ENCODE data around the gene WNT11. TPM values are rescaled to one million over a fixed set of nuclear protein-coding genes. Genes with fewer than 3 reads are reported as not detected.

The WNT11 gene
- total RNA-seq, 2 experiments from 2014 or later: 0.30 to 1.2 TPM

GRCh38 chr11:76246271-76246933, 40.1 kb upstream of the WNT11 start:
- DNase-seq (no peak), ATAC-seq (ENCODE audit: poor library complexity) (no peak)
- ChIA-PET POLR2A (no interaction called here), CTCF (interaction anchor here (1.5 kb wide), 1 partner anchor 39 kb away, joined by 4 read pairs; no protein-coding TSS in a partner anchor)
- Histone ChIP-seq H3K4me1 (ENCODE audit: insufficient read depth, low read length) (no peaks in the 10 kb centered on the region), H3K9me3 (ENCODE audit: control insufficient read depth in 1 of 2, insufficient read depth in 1 of 2, low read length in 2 of 2) (peaks cover 3 to 19% of the 10 kb centered on the region in 2 experiments), H3K27ac (ENCODE audit: low read depth in 1 of 2, low read length in 2 of 2) (no peak overlapping the region), H3K36me3 (ENCODE audit: insufficient read depth, low read length) (no peaks in the 10 kb centered on the region), H3K27me3 (ENCODE audit: control insufficient read depth in 1 of 2, insufficient read depth in 2 of 2, low read length in 2 of 2) (no peaks in the 10 kb centered on the region), H3K4me3 (ENCODE audit: low read length) (no peak overlapping the region)
- no peaks in the 10 kb centered on the region for H3K9me3 Mint-ChIP-seq
- H3K4me3 Mint-ChIP-seq: no peak overlapping the region
- TF ChIP-seq CTCF (IDR thresholded peaks at IDR 0.05): no peak
- H3K36me3 Mint-ChIP-seq (ENCODE audit: low read depth): no peaks in the 10 kb centered on the region
- no peak overlapping the region for H3K27ac Mint-ChIP-seq
- no peaks in the 10 kb centered on the region for H3K4me1 Mint-ChIP-seq (ENCODE audit: low read depth)
- H3K27me3 Mint-ChIP-seq: peaks cover under 1% of the 10 kb centered on the region
- intact Hi-C loops (cut with DNase I, micrococcal nuclease): no loop called here

DNA sequence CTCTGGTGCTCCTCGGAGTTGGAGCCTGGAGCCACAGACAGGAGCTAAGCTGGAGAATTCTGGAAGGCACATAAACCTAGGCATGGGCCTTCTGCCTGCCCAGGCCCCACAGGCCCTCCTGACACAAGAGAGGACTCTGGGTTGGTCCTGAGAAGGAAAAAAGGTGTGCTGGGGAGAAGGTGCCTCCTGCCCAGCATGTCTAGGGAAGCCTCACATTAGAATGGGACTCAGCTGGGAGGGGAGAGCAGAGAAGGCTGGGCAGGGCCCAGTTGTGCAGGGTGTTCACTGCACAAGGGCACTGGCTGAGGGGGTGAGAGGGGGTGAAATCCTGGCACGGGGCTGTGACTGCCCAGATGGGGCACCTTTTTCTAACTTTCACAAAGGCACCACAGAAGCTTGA, 39.4 kb upstream of the WNT11 start:
- no peak overlapping the region for H3K27ac Mint-ChIP-seq
- no peaks in the 10 kb centered on the region for H3K36me3 Mint-ChIP-seq (ENCODE audit: low read depth)
- ATAC-seq (ENCODE audit: poor library complexity): no peak
- Histone ChIP-seq H3K27ac (ENCODE audit: low read depth in 1 of 2, low read length in 2 of 2) (no peak overlapping the region), H3K27me3 (ENCODE audit: control insufficient read depth in 1 of 2, insufficient read depth in 2 of 2, low read length in 2 of 2) (no peaks in the 10 kb centered on the region), H3K9me3 (ENCODE audit: control insufficient read depth in 1 of 2, insufficient read depth in 1 of 2, low read length in 2 of 2) (peaks cover 0 to 12% of the 10 kb centered on the region in 2 experiments), H3K4me3 (ENCODE audit: low read length) (no peak overlapping the region), H3K4me1 (ENCODE audit: insufficient read depth, low read length) (no peaks in the 10 kb centered on the region), H3K36me3 (ENCODE audit: insufficient read depth, low read length) (no peaks in the 10 kb centered on the region)
- H3K4me1 Mint-ChIP-seq (ENCODE audit: low read depth): no peaks in the 10 kb centered on the region
- no peak for TF ChIP-seq CTCF (IDR thresholded peaks at IDR 0.05)
- ChIA-PET CTCF (interaction anchor here (1.5 kb wide), 1 partner anchor 38 kb away, joined by 4 read pairs; no protein-coding TSS in a partner anchor), POLR2A (no interaction called here)
- H3K4me3 Mint-ChIP-seq: no peak overlapping the region
- intact Hi-C loops (cut with DNase I, micrococcal nuclease): no loop called here
- no peak for DNase-seq
- H3K9me3 Mint-ChIP-seq: no peaks in the 10 kb centered on the region
- no peaks in the 10 kb centered on the region for H3K27me3 Mint-ChIP-seq

DNA sequence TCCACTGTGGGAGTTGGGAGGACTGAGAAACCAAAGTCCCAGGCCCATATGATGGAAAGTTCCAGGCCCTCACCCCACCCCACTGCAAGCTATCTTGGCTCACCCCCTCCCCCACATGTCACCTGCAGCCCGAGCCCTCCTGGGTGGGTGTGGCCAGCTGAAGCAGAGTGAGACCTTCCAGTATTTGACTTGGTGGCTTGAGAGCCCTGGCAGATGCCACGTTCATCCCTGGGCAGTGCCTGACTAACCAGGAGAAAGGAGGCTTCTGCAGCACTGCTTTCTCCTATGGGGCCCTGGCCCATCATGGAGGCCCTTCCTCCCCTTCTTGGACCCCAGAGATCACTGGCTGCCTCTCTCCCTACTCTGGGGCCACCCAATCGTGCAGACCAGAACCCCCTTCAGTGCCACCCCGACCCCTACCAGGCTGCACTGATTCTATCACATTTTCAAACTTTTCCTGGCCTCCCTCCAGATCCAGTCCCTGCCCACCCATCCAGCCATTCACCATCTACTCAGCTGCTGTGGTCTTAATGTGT, 38.1 kb upstream of the WNT11 start:
- ATAC-seq (ENCODE audit: poor library complexity) (no peak), DNase-seq (no peak)
- Histone ChIP-seq H3K9me3 (ENCODE audit: control insufficient read depth in 1 of 2, insufficient read depth in 1 of 2, low read length in 2 of 2) (no peaks in the 10 kb centered on the region), H3K36me3 (ENCODE audit: insufficient read depth, low read length) (no peaks in the 10 kb centered on the region), H3K4me1 (ENCODE audit: insufficient read depth, low read length) (no peaks in the 10 kb centered on the region), H3K27ac (ENCODE audit: low read depth in 1 of 2, low read length in 2 of 2) (no peak overlapping the region), H3K27me3 (ENCODE audit: control insufficient read depth in 1 of 2, insufficient read depth in 2 of 2, low read length in 2 of 2) (no peaks in the 10 kb centered on the region), H3K4me3 (ENCODE audit: low read length) (no peak overlapping the region)
- intact Hi-C loops (cut with DNase I, micrococcal nuclease): no loop called here
- ChIA-PET CTCF (no interaction called here), POLR2A (no interaction called here)
- H3K27ac Mint-ChIP-seq: no peak overlapping the region
- no peaks in the 10 kb centered on the region for H3K36me3 Mint-ChIP-seq (ENCODE audit: low read depth)
- no peaks in the 10 kb centered on the region for H3K9me3 Mint-ChIP-seq
- no peak for TF ChIP-seq CTCF (IDR thresholded peaks at IDR 0.05)
- no peaks in the 10 kb centered on the region for H3K4me1 Mint-ChIP-seq (ENCODE audit: low read depth)
- H3K27me3 Mint-ChIP-seq: no peaks in the 10 kb centered on the region
- H3K4me3 Mint-ChIP-seq: no peak overlapping the region

All from CD4-positive, alpha-beta T cell (primary cell).